GM18867 (cell line): ENCODE measurements around the gene ANKRA2.

ENCODE experiments used
- ATAC-seq: cut with Tn5 transposase; IDR thresholded peaks from one replicate; pipeline ENCODE4 v1.9.1; 2021; ENCODE audit warnings: mild to moderate bottlenecking, moderate library complexity; ENCODE audit not compliant: unreplicated experiment

The ANKRA2 gene, protein sequence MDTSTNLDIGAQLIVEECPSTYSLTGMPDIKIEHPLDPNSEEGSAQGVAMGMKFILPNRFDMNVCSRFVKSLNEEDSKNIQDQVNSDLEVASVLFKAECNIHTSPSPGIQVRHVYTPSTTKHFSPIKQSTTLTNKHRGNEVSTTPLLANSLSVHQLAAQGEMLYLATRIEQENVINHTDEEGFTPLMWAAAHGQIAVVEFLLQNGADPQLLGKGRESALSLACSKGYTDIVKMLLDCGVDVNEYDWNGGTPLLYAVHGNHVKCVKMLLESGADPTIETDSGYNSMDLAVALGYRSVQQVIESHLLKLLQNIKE

DNA sequence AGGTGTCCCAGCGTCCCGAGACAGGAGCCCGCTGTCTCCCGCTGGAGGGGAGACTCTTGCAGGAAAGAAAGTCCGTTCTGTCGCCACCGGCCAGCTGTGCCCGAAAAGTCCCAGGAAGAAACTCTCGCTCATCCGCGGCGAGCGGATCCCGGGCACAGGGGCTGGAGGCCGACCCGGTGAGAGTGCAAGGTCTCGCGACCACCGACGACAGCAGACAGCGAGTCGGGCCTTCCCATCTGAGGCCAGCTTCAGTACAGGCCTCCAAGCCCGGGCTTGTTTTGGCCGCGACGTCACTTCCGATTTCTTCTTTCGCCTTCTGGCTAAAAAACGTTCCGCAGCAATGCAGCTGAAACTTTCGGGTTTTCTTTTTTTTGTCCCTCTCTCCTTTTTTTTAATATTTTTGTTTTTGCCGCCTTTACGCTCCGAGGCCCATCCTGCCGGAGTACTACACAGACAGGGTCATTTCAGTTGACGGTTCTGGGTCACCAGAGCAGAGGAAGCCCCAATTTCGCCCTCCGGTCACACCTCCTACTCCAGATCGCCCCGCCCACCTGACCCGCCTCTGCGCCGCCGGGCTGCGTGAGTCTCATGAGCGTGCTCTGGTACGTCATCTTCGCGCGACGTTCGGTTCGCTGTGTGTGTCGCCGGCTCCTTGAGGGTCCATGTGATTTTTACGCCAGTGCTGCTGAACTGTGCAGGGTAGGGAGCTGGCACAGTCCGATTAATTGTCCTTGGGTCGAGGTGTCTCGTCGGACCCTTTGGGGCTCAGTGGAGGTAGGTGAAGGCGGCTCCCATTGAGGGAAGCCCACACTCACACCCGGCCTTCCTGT lies at the start of gene ANKRA2, which contains the start of gene UTP15:
TSS of gene ANKRA2 (minus strand) at position 501 of the 830 bp plus-strand sequence. CDS start 2,758 bp downstream, outside the sequence.
TSS of gene UTP15 (plus strand) at position 605 of the 830 bp plus-strand sequence. CDS start 1,602 bp downstream, outside the sequence.
- peak; percentile 94 for ATAC-seq

GRCh38 chr5:73615085-73615484 lies 49.6 kb upstream of the ANKRA2 start:
- no peak for ATAC-seq

- no peak for ATAC-seq
These were observed 47.4 kb upstream of the ANKRA2 start for GRCh38 chr5:73612799-73613198.

DNA sequence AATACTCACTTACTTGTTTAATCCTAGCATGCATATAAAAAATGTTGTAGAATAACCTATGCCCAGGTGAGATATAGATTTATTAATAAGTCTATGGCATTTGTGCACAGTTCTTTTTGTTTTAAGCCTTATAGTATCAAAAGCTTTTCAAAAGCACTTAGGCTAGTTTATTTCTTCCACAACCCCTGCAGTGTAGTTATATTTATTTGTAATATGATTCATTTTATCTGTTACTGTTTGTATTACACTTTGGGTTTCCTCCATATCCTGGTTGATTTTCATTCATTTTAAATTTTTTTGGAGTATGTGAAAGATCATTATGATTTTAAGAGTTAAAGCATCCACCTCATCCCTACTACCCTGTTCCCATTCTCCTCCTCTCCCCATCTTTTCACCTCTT lies 41.8 kb upstream of the ANKRA2 start:
- ATAC-seq = no peak

DNA sequence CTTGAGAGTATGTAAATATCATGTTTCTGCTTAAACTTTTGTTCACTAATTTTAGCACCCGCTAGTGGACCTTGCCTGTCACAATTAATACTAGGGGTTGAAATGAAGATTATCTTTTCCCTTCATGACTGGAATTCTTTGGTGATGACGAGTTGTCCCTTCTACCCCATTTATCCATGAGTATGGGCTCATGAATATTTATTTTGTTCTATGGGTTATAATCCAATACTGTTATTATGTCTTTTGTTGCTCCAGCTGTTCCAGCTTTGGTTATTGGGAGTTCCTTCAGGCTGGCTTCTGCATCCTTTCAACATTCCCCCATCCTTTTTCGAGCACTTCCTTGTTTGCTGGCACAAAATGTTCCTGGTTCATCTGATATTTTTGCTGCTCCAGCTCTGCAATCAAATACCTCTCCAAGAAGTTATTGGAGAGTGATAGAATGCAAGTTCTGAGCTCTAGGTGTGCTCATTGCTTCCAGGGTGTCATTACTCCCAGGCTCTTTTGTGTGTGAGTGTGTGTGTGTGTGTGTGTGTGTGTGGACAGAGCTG lies 40.8 kb upstream of the ANKRA2 start:
- no peak for ATAC-seq

DNA sequence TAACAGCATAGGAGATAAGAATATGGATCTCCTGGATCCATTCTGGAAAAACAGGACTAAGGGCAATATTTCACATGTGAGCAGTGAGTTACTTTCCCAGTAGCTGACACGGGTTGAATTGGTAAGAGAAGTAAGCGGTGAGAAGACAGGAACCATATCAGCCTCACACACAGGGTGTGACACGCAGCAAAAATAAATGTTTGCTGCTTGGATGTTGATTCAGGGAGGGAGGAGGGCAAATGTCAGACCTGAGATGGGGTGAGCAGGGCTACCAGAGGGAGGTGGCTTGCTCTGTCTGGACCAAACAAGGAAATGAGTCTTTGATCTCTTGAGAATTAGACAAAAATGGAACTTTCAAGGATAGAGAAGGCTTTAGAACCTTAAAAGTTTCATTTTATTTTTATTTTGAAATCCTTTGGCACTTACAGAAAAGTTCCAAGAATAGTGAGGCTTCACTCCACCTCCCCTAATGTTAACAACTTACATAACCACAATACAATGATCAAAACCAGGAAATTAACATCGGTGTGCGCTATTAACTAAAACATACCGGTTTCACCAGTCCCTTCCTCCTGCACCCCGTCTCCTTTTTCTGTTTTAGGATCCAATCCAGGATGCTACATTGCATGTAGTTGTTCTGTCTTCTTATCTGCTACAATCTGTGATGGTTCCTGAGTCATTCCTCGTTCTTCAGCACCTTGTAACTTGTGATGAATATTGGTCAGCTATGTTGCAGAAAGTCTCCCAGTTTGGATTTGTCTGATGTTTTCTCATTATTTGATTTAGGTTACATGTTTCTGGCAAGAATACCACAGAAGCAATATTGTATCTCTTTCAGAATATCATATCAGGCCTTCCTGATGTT lies 40.0 kb upstream of the ANKRA2 start:
- no peak for ATAC-seq

DNA sequence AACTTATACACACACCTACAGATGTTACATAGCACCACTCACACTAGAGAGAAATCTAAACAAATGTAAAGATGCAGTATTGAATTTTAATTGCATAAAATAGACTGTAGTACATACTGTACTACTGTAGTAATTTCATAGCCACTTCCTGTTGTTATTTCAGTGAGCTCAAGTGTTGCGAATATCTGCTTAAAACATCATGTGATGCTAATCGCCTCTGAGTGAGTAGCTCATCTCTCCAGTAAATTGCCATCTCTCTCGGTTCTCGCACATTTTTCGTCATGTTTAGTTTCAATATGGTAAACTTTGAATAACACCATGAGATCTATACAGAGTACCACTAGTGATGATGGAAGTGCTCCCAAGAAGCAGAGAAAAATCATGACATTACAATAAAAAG lies 38.6 kb upstream of the ANKRA2 start:
- no peak for ATAC-seq

GRCh38 chr5:73599380-73599779 lies 33.9 kb upstream of the ANKRA2 start:
- no peak for ATAC-seq

GRCh38 chr5:73596705-73597328 lies 31.4 kb upstream of the ANKRA2 start:
- ATAC-seq = no peak

- ATAC-seq = no peak
These were observed 27.1 kb upstream of the ANKRA2 start for GRCh38 chr5:73592551-73592950.

DNA sequence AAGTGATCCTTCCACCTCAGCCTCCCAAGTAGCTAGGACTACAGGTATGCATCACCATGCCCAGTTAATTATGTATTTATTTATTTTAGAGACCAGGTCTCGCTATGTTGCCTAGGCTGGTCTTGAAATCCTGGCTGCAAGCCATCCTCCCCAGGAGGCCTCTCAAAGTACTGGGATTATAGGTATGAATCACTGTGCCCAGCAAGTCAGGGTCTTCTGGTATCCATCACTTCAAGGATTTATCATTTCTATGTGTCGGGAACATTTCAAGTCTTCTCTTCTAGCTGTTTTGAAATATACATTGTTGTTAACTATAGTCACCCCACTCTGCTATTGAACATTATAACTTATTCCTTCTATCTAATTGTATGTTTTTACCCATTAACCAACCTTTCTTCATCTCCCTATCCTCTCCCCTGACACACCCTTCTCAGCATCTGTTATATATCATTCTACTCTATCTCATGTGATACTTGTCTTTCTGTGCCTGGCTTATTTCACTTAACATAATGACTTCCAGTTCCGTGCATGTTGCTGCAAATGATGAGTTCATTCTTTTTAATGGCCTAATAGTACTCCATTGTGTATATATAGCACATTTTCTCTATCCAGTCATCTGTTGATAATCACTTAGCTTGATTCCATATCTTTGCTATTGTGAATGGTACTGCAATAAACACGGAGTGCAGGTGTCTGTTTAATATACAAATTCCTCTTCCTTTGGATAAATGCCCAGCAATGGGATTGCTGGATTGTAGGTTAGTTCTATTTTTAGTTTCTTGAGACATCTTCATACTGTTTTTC lies 26.5 kb upstream of the ANKRA2 start:
- no peak for ATAC-seq

DNA sequence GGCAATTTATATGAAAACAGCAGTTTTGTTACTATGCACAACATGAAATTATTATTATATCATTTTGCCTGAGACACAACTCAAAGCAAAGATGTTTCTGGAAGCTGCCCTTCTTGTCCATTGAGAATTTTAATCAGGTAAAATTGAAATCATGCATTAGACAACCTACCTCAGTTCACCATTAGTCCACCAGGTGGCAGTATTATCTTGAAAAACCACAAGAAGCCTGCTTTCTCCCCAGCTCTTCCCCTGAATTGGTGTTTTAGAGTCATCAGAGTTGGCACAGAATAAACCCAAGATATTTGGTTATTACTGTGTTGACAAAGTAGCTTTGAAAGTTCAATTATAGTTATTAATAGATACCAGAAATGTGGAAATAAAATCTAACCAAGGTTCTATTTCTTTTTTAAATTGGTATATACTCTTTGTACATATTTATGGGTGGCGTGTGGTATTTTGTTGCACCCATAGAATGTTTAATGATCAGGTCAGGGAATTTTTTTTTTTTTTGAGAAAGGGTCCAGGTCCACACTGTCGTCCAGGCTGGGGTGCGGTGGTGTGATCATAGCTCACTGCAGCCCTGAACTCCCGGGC lies 25.8 kb upstream of the ANKRA2 start:
- peak; percentile 49 for ATAC-seq

- ATAC-seq = peak; percentile 82
These were observed 22.5 kb upstream of the ANKRA2 start for GRCh38 chr5:73587923-73588322.

- ATAC-seq = no peak
These were observed 17.1 kb upstream of the ANKRA2 start for GRCh38 chr5:73582285-73583145.

- no peak for ATAC-seq
These were observed 619 bp upstream of the ANKRA2 start for GRCh38 chr5:73565969-73566547.

GRCh38 chr5:73564675-73565074 lies 764 bp downstream of the ANKRA2 start:
- peak; percentile 3 for ATAC-seq

- ATAC-seq = no peak
These were observed 1.4 kb downstream of the ANKRA2 start for GRCh38 chr5:73564018-73564417.

- ATAC-seq = no peak
These were observed 6.5 kb downstream of the ANKRA2 start for GRCh38 chr5:73558950-73559349.
